Measurements from ENCODE around the gene ANXA2R. TPM values are rescaled to one million over a fixed set of nuclear protein-coding genes. Genes with fewer than 3 reads are reported as not detected.
A peak's percentile ranks its signal among the peaks of the same experiment; 100 is the strongest.
"Not testable (repeated sequence)": the region's sequence is repeated elsewhere in the genome, so short reads cannot be mapped to it uniquely, and the experiment has no call there.

ANXA2R gene
- total RNA-seq, result 1 to 10 TPM; 2.4 to 6.2 TPM

GRCh38 chr5:43040287-43041098 lies at the start of gene ANXA2R:
Gene ANXA2R, minus strand, starts transcription at chr5:43040319. Its CDS starts 273 bp downstream, at chr5:43040046.
- peak; percentile 70 for ATAC-seq (replicated peaks)
- H3K9me3 Mint-ChIP-seq, result no peaks in the 10 kb centered on the region
- H3K27me3 Mint-ChIP-seq, result no peaks in the 10 kb centered on the region
- H3K4me1 Mint-ChIP-seq, result peaks cover 16% of the 10 kb centered on the region
- H3K4me3 Mint-ChIP-seq, result peak within 1 kb of the TSS; percentile 97
- H3K36me3 Mint-ChIP-seq (ENCODE audit: low read depth), result no peaks in the 10 kb centered on the region
- H3K27ac Mint-ChIP-seq, result peak within 1 kb of the TSS; percentile 91

GRCh38 chr5:43086118-43086908 lies 46.2 kb upstream of the ANXA2R start:
- not testable (repeated sequence) for H3K4me1 Mint-ChIP-seq; ATAC-seq (replicated peaks); H3K36me3 Mint-ChIP-seq (ENCODE audit: low read depth); H3K27ac Mint-ChIP-seq; H3K27me3 Mint-ChIP-seq; H3K4me3 Mint-ChIP-seq; H3K9me3 Mint-ChIP-seq

GRCh38 chr5:43085453-43085852 lies 45.3 kb upstream of the ANXA2R start:
- Mint-ChIP-seq H3K4me3 (no peak overlapping the region), H3K27me3 (no peaks in the 10 kb centered on the region), H3K9me3 (no peaks in the 10 kb centered on the region), H3K4me1 (no peaks in the 10 kb centered on the region), H3K27ac (no peak overlapping the region), H3K36me3 (ENCODE audit: low read depth) (peaks cover 11% of the 10 kb centered on the region)
- ATAC-seq (replicated peaks), result no peak

- not testable (repeated sequence) for H3K27me3 Mint-ChIP-seq; H3K4me3 Mint-ChIP-seq; H3K4me1 Mint-ChIP-seq; H3K9me3 Mint-ChIP-seq; H3K27ac Mint-ChIP-seq; ATAC-seq (replicated peaks)
- peaks cover 18% of the 10 kb centered on the region for H3K36me3 Mint-ChIP-seq (ENCODE audit: low read depth)
Measured at GRCh38 chr5:43084468-43084867, 44.3 kb upstream of the ANXA2R start.

GRCh38 chr5:43081345-43081744 lies 41.2 kb upstream of the ANXA2R start:
- H3K36me3 Mint-ChIP-seq (ENCODE audit: low read depth), result peaks cover 29% of the 10 kb centered on the region
- not testable (repeated sequence) for H3K9me3 Mint-ChIP-seq; H3K4me3 Mint-ChIP-seq; ATAC-seq (replicated peaks); H3K27me3 Mint-ChIP-seq; H3K27ac Mint-ChIP-seq; H3K4me1 Mint-ChIP-seq

- H3K36me3 Mint-ChIP-seq (ENCODE audit: low read depth), result peaks cover 40% of the 10 kb centered on the region
- H3K27me3 Mint-ChIP-seq, result no peaks in the 10 kb centered on the region
- no peak overlapping the region for H3K4me3 Mint-ChIP-seq
Measured at GRCh38 chr5:43078956-43079355, 38.8 kb upstream of the ANXA2R start.

GRCh38 chr5:43077446-43078191 lies 37.5 kb upstream of the ANXA2R start:
- not testable (repeated sequence) for H3K27ac Mint-ChIP-seq; H3K4me3 Mint-ChIP-seq; ATAC-seq (replicated peaks); H3K27me3 Mint-ChIP-seq; H3K9me3 Mint-ChIP-seq
- Mint-ChIP-seq H3K4me1 (peaks cover 17% of the 10 kb centered on the region), H3K36me3 (ENCODE audit: low read depth) (peaks cover 40% of the 10 kb centered on the region)

More at GRCh38 chr5:43078956-43079355, 38.8 kb upstream of the ANXA2R start:
- Mint-ChIP-seq H3K27ac (no peak overlapping the region), H3K9me3 (no peaks in the 10 kb centered on the region), H3K4me1 (peaks cover 14% of the 10 kb centered on the region)
- no peak for ATAC-seq (replicated peaks)

- H3K4me3 Mint-ChIP-seq, result peak overlapping the region; percentile 43
- H3K27ac Mint-ChIP-seq, result peak overlapping the region; percentile 74
- H3K9me3 Mint-ChIP-seq, result no peaks in the 10 kb centered on the region
- no peaks in the 10 kb centered on the region for H3K27me3 Mint-ChIP-seq
- no peak for ATAC-seq (replicated peaks)
- peaks cover 37% of the 10 kb centered on the region for H3K36me3 Mint-ChIP-seq (ENCODE audit: low read depth)
- peaks cover 21% of the 10 kb centered on the region for H3K4me1 Mint-ChIP-seq
Measured at GRCh38 chr5:43075319-43076293, 35.5 kb upstream of the ANXA2R start.

GRCh38 chr5:43074987-43075318 lies 34.8 kb upstream of the ANXA2R start:
- Mint-ChIP-seq H3K27ac (peak overlapping the region; percentile 74), H3K4me1 (peaks cover 22% of the 10 kb centered on the region), H3K27me3 (no peaks in the 10 kb centered on the region), H3K36me3 (ENCODE audit: low read depth) (peaks cover 37% of the 10 kb centered on the region), H3K9me3 (no peaks in the 10 kb centered on the region), H3K4me3 (no peak overlapping the region)
- ATAC-seq (replicated peaks), result no peak

GRCh38 chr5:43073597-43074546 lies 33.8 kb upstream of the ANXA2R start:
- ATAC-seq (replicated peaks), result peak; percentile 70
- Mint-ChIP-seq H3K9me3 (no peaks in the 10 kb centered on the region), H3K4me3 (peak overlapping the region; percentile 8)

GRCh38 chr5:43069401-43069720 lies 29.2 kb upstream of the ANXA2R start:
- H3K36me3 Mint-ChIP-seq (ENCODE audit: low read depth), result peaks cover 39% of the 10 kb centered on the region
- not testable (repeated sequence) for H3K27ac Mint-ChIP-seq; ATAC-seq (replicated peaks); H3K27me3 Mint-ChIP-seq; H3K9me3 Mint-ChIP-seq
- H3K4me1 Mint-ChIP-seq, result peaks cover 30% of the 10 kb centered on the region
- H3K4me3 Mint-ChIP-seq, result peak overlapping the region; percentile 95

More at GRCh38 chr5:43073597-43074546, 33.8 kb upstream of the ANXA2R start:
- H3K36me3 Mint-ChIP-seq (ENCODE audit: low read depth), result peaks cover 40% of the 10 kb centered on the region
- peak overlapping the region; percentile 74 for H3K27ac Mint-ChIP-seq
- H3K27me3 Mint-ChIP-seq, result no peaks in the 10 kb centered on the region
- peaks cover 24% of the 10 kb centered on the region for H3K4me1 Mint-ChIP-seq

- Mint-ChIP-seq H3K4me1 (peaks cover 23% of the 10 kb centered on the region), H3K27me3 (no peaks in the 10 kb centered on the region), H3K36me3 (ENCODE audit: low read depth) (peaks cover 39% of the 10 kb centered on the region), H3K4me3 (peak overlapping the region; percentile 95), H3K9me3 (no peaks in the 10 kb centered on the region), H3K27ac (peak overlapping the region; percentile 91)
- ATAC-seq (replicated peaks), result no peak
Measured at GRCh38 chr5:43068037-43068436, 27.9 kb upstream of the ANXA2R start.
